ENCODE data around the gene BORCS6. TPM values are rescaled to one million over a fixed set of nuclear protein-coding genes. Genes with fewer than 3 reads are reported as not detected.

The BORCS6 gene
- total and polyA plus RNA-seq, 2 of the 13 experiments (the other 11 are each of a cell fraction or from before 2014, with no cell fraction given), result 2.0 to 5.1 TPM

- no peak for TF ChIP-seq DMTF1 (CRISPR knock-in tag; IDR thresholded peaks at IDR 0.05)
- TF ChIP-seq ZNF143 (CRISPR knock-in tag; IDR thresholded peaks at IDR 0.05), result no peak
- peak; percentile 60 for TF ChIP-seq TAF1 (CRISPR knock-in tag; IDR thresholded peaks at IDR 0.05)
- TF ChIP-seq AKAP8 (CRISPR knock-in tag; IDR thresholded peaks at IDR 0.05), result no peak
- peak; percentile 61; the same call in 1 of the 2 replicates for TF ChIP-seq ZSCAN21 (CRISPR knock-in tag; IDR thresholded peaks at IDR 0.05; ENCODE audit: borderline replicate concordance)
- no peak for TF ChIP-seq ZNF704 (CRISPR knock-in tag; IDR thresholded peaks at IDR 0.05; ENCODE audit: borderline replicate concordance)
- no peak for TF ChIP-seq ATRX (CRISPR knock-in tag; IDR thresholded peaks at IDR 0.05; ENCODE audit: borderline replicate concordance)
- TF ChIP-seq ZMYM4 (CRISPR knock-in tag; IDR thresholded peaks at IDR 0.05), result peak; percentile 44; the same call in 1 of the 2 replicates
- peak; percentile 94 for TF ChIP-seq UBTF (CRISPR knock-in tag; IDR thresholded peaks at IDR 0.05)
- TF ChIP-seq THAP9 (CRISPR knock-in tag; IDR thresholded peaks at IDR 0.05; ENCODE audit: borderline replicate concordance), result no peak
- no peak for TF ChIP-seq NR1H2 (CRISPR knock-in tag; IDR thresholded peaks at IDR 0.05; ENCODE audit: borderline replicate concordance, low read depth)
- no peak for TF ChIP-seq ZNF414 (CRISPR knock-in tag; IDR thresholded peaks at IDR 0.05)
- TF ChIP-seq MYC (CRISPR knock-in tag; IDR thresholded peaks at IDR 0.05; ENCODE audit: borderline replicate concordance), result peak; percentile 53; the same call in 1 of the 2 replicates
- TF ChIP-seq PHF8 (CRISPR knock-in tag; IDR thresholded peaks at IDR 0.05), result peak; percentile 71
- no peak for TF ChIP-seq SOX6 (IDR thresholded peaks at IDR 0.05)
- TF ChIP-seq SOX6 (CRISPR knock-in tag; IDR thresholded peaks at IDR 0.05), result no peak; the same call in 1 of the 2 replicates
These were observed at the start of gene BORCS6 (continued) for GRCh38 chr17:8189711-8190477.

All from HepG2 (cell line).